Neural cell (in vitro differentiated cells): ENCODE measurements around the gene ADCY7. TPM values are rescaled to one million over a fixed set of nuclear protein-coding genes. Genes with fewer than 3 reads are reported as not detected.

Experiments used
- H2AFZ ChIP-seq: fragments of 200-600, 300-800 bp; sonication (generic), shearing (Covaris generic); 2 replicates; pipeline ENCODE4 v1.6.0; 2014; ENCODE audit warnings: low read depth, mild to moderate bottlenecking, antibody characterized with exemption, low read length, moderate library complexity
- H3F3A ChIP-seq: fragments of 200-600 bp; shearing (Covaris generic); 2 replicates; pipeline ENCODE4 v1.6.1; 2016; ENCODE audit warnings: mild to moderate bottlenecking, moderate library complexity, mixed read lengths, antibody characterized with exemption, low read length; ENCODE audit not compliant: insufficient read depth, poor library complexity, severe bottlenecking
- H3K27ac ChIP-seq: fragments of 200-600, 300-800 bp; sonication (generic), shearing (Covaris generic); 2 replicates; pipeline ENCODE4 v1.5.1; 2014; ENCODE audit warnings: mild to moderate bottlenecking, low read length, moderate library complexity
- H3K27me3 ChIP-seq: fragments of 300-800, 200-600 bp; sonication (generic), shearing (Covaris generic); 2 replicates; pipeline ENCODE4 v1.6.0; 2014; ENCODE audit warnings: mild to moderate bottlenecking, low read depth, low read length, moderate library complexity; ENCODE audit not compliant: insufficient read depth
- H3K36me3 ChIP-seq: fragments of 300-800, 200-600 bp; sonication (generic), shearing (Covaris generic); 2 replicates; pipeline ENCODE4 v1.5.1; 2014; ENCODE audit warnings: mild to moderate bottlenecking, antibody characterized with exemption, low read length, moderate library complexity; ENCODE audit not compliant: insufficient read depth
- H3K4me2 ChIP-seq: fragments of 300-800, 200-600 bp; sonication (generic), shearing (Covaris generic); 2 replicates; pipeline ENCODE4 v1.6.0; 2014; ENCODE audit warnings: mild to moderate bottlenecking, low read length
- H3K4me3 ChIP-seq: fragments of 300-800, 200-600 bp; sonication (generic), shearing (Covaris generic); 2 replicates; pipeline ENCODE4 v1.5.1; 2014; ENCODE audit warnings: mild to moderate bottlenecking, low read length, moderate library complexity
- H3K79me2 ChIP-seq: fragments of 200-600 bp; shearing (Covaris generic); replicated peaks from 2 replicates; pipeline ENCODE4 v1.6.0; 2014; ENCODE audit warnings: mild to moderate bottlenecking, low read length, moderate library complexity; ENCODE audit not compliant: insufficient read depth
- H3K9ac ChIP-seq: fragments of 300-800, 200-600 bp; sonication (generic), shearing (Covaris generic); 2 replicates; pipeline ENCODE4 v1.6.1; 2016; ENCODE audit warnings: mild to moderate bottlenecking, low read length, mixed read lengths
- H3K9me2 ChIP-seq: fragments of 200-600 bp; shearing (Covaris generic); 2 replicates; pipeline ENCODE4 v1.6.1; 2016; ENCODE audit warnings: mild to moderate bottlenecking, low read length, mixed read lengths; ENCODE audit not compliant: insufficient read depth
- H3K9me3 ChIP-seq: fragments of 200-600, 300-800 bp; sonication (generic), shearing (Covaris generic); 2 replicates; pipeline ENCODE4 v1.6.1; 2016; ENCODE audit warnings: mild to moderate bottlenecking, mixed run types, low read length, moderate library complexity, mixed read lengths
- H4K20me1 ChIP-seq: fragments of 200-600 bp; shearing (Covaris generic); 2 replicates; pipeline ENCODE4 v1.6.1; 2016; ENCODE audit warnings: mild to moderate bottlenecking, mixed run types; ENCODE audit not compliant: insufficient read depth
- EP300 ChIP-seq: fragments of 450-650 bp; conservative IDR thresholded peaks from 2 replicates; pipeline ENCODE4 v1.6.1; 2014; ENCODE audit warnings: antibody characterized with exemption, mild to moderate bottlenecking, moderate library complexity; ENCODE audit not compliant: poor library complexity, severe bottlenecking
- EZH2 ChIP-seq: fragments of 200-600, 300-800 bp; shearing (Covaris generic), sonication (generic); IDR thresholded peaks from 2 replicates; pipeline ENCODE4 v1.6.1; 2014; ENCODE audit warnings: antibody characterized with exemption, low read length, borderline replicate concordance, mild to moderate bottlenecking; ENCODE audit not compliant: insufficient read depth, poor library complexity, severe bottlenecking
- MXI1 ChIP-seq: fragments of 450-650 bp; conservative IDR thresholded peaks from 2 replicates; pipeline ENCODE4 v1.6.1; 2014; ENCODE audit warnings: antibody characterized with exemption, mild to moderate bottlenecking; ENCODE audit not compliant: poor library complexity, severe bottlenecking
- POLR2AphosphoS5 ChIP-seq: IDR thresholded peaks from 2 replicates; pipeline ENCODE4 v1.6.1; 2012
- RAD21 ChIP-seq: fragments of 450-650 bp; conservative IDR thresholded peaks from 2 replicates; pipeline ENCODE4 v1.6.1; 2014; ENCODE audit warnings: antibody characterized with exemption, mild to moderate bottlenecking, moderate library complexity
- SMC3 ChIP-seq: fragments of 450-650 bp; conservative IDR thresholded peaks from 2 replicates; pipeline ENCODE4 v1.6.1; 2014; ENCODE audit warnings: antibody characterized with exemption, mild to moderate bottlenecking, moderate library complexity; ENCODE audit not compliant: poor library complexity
- TAF1 ChIP-seq: IDR thresholded peaks from 2 replicates; pipeline ENCODE4 v1.6.1; 2012; ENCODE audit warnings: low read depth
- polyA plus RNA-seq: library from polyadenylated mRNA; depleted of rRNA; stranded (reverse); fragments of >200 nt; gene quantifications from 2 replicates; pipeline ENCODE4 v1.2.3, GENCODE V29; 2014
- TF ChIP-seq, protein P1 (sequence below): IDR thresholded peaks from 2 replicates; pipeline ENCODE4 v1.6.1; 2012; ENCODE audit warnings: borderline replicate concordance
- TF ChIP-seq, protein P2 (sequence below): fragments of 450-650 bp; IDR thresholded peaks from 2 replicates; pipeline ENCODE4 v1.5.1; 2014; ENCODE audit warnings: antibody characterized with exemption, mild to moderate bottlenecking, moderate library complexity; ENCODE audit not compliant: poor library complexity, severe bottlenecking

The ADCY7 gene
- polyA plus RNA-seq, 1 donor from 2014 or later = 2.0 TPM

DNA sequence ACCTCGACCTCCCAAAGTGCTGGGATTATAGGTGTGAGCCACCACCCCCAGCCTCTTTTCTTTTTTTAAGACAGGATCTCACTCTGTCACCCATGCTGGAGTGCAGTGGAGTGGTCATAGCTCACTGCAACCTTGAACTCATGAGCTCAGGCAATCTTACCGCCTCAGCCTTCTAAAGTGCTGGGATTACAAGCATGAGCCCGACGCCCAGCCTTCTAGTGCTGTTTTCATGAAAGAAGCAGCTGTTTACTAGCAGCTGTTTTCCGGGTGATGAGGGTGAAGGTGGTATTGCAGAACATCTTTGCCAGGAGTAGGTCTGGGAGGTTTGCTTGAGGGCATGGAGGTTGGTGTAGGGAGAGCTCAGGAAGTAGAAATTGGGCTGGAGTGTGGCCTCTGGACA is 2.0 kb downstream of the ADCY7 start:
- Histone ChIP-seq H3K27me3 (no peaks in the 10 kb centered on the region), H3K9ac (no peak overlapping the region), H3K27ac (no peak overlapping the region), H3K9me3 (no peaks in the 10 kb centered on the region), H3K4me3 (no peak overlapping the region), H3K4me2 (no peak overlapping the region), H3F3A (no peaks in the 10 kb centered on the region), H3K36me3 (no peaks in the 10 kb centered on the region), H3K79me2 (no peaks in the 10 kb centered on the region), H2AFZ (no peak overlapping the region), H3K9me2 (no peaks in the 10 kb centered on the region), H4K20me1 (no peaks in the 10 kb centered on the region)
- TF ChIP-seq EZH2 (no peak), RAD21 (no peak), MXI1 (no peak), EP300 (no peak), TAF1 (no peak), POLR2AphosphoS5 (no peak), SMC3 (no peak)
- TF ChIP-seq, protein P1, sequence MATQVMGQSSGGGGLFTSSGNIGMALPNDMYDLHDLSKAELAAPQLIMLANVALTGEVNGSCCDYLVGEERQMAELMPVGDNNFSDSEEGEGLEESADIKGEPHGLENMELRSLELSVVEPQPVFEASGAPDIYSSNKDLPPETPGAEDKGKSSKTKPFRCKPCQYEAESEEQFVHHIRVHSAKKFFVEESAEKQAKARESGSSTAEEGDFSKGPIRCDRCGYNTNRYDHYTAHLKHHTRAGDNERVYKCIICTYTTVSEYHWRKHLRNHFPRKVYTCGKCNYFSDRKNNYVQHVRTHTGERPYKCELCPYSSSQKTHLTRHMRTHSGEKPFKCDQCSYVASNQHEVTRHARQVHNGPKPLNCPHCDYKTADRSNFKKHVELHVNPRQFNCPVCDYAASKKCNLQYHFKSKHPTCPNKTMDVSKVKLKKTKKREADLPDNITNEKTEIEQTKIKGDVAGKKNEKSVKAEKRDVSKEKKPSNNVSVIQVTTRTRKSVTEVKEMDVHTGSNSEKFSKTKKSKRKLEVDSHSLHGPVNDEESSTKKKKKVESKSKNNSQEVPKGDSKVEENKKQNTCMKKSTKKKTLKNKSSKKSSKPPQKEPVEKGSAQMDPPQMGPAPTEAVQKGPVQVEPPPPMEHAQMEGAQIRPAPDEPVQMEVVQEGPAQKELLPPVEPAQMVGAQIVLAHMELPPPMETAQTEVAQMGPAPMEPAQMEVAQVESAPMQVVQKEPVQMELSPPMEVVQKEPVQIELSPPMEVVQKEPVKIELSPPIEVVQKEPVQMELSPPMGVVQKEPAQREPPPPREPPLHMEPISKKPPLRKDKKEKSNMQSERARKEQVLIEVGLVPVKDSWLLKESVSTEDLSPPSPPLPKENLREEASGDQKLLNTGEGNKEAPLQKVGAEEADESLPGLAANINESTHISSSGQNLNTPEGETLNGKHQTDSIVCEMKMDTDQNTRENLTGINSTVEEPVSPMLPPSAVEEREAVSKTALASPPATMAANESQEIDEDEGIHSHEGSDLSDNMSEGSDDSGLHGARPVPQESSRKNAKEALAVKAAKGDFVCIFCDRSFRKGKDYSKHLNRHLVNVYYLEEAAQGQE = no peak
- TF ChIP-seq, protein P2, sequence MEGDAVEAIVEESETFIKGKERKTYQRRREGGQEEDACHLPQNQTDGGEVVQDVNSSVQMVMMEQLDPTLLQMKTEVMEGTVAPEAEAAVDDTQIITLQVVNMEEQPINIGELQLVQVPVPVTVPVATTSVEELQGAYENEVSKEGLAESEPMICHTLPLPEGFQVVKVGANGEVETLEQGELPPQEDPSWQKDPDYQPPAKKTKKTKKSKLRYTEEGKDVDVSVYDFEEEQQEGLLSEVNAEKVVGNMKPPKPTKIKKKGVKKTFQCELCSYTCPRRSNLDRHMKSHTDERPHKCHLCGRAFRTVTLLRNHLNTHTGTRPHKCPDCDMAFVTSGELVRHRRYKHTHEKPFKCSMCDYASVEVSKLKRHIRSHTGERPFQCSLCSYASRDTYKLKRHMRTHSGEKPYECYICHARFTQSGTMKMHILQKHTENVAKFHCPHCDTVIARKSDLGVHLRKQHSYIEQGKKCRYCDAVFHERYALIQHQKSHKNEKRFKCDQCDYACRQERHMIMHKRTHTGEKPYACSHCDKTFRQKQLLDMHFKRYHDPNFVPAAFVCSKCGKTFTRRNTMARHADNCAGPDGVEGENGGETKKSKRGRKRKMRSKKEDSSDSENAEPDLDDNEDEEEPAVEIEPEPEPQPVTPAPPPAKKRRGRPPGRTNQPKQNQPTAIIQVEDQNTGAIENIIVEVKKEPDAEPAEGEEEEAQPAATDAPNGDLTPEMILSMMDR = no peak

DNA sequence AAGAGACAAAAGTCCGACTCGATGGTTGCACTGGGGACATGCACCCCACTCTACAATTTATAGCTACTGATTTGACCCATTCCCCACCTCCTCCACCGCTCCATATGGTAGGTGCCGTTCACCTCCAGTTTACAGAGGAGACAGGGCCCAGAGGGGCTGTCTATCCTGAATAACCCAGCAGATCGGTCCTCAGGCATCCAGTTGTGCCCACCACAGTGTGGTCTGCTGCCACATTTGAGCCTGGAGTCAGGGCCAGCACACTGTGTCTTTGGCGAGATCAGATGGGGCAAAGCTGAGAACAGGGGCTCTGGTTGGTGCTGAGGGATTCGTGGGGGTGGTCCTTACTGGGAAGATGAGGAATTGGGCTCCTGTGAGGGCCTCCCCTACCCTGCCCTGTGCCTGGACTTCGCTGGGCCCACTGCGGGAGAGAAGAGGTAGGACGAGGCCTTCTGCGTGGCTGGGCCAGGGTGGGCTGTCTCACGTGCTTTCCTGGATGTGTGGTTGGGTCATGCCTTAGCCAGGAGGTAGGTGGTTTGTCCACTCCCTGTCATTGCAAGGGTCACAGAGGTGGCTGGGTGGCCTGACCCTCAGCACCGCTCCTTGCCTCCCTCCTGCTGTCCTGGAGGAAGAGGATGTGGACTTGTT is 2.8 kb downstream of the ADCY7 start:
- no peaks in the 10 kb centered on the region for H3K9me2 ChIP-seq
- no peak overlapping the region for H2AFZ ChIP-seq
- H3K9ac ChIP-seq = no peak overlapping the region
- H3K79me2 ChIP-seq = no peaks in the 10 kb centered on the region
- H3K4me2 ChIP-seq = no peak overlapping the region
- TF ChIP-seq, protein P1 = no peak
- TF ChIP-seq SMC3 = no peak
- no peak for TF ChIP-seq EZH2
- TF ChIP-seq, protein P2 = no peak
- no peak for TF ChIP-seq EP300
- TF ChIP-seq TAF1 = no peak
- TF ChIP-seq POLR2AphosphoS5 = no peak
- TF ChIP-seq RAD21 = no peak
- TF ChIP-seq MXI1 = no peak
- no peaks in the 10 kb centered on the region for H3K27me3 ChIP-seq
- no peaks in the 10 kb centered on the region for H3K9me3 ChIP-seq
- no peaks in the 10 kb centered on the region for H3F3A ChIP-seq
- H3K4me3 ChIP-seq = no peak overlapping the region
- H3K27ac ChIP-seq = no peak overlapping the region
- no peaks in the 10 kb centered on the region for H4K20me1 ChIP-seq
- H3K36me3 ChIP-seq = no peaks in the 10 kb centered on the region
